GM12878 (cell line): ENCODE results near the gene SF3B6. TPM values are rescaled to one million over a fixed set of nuclear protein-coding genes. Genes with fewer than 3 reads are reported as not detected.
A peak's percentile ranks its signal among the peaks of the same experiment; 100 is the strongest.

Experiments
- BMI1 ChIP-seq: fragments of 450-650 bp; IDR thresholded peaks from 2 replicates; pipeline ENCODE4 v1.6.1; 2016; ENCODE audit warnings: mild to moderate bottlenecking, moderate library complexity, borderline replicate concordance
- GATAD2B ChIP-seq: fragments of 450-650 bp; conservative IDR thresholded peaks from 2 replicates; pipeline ENCODE4 v1.6.1; 2017; ENCODE audit warnings: low read depth, mild to moderate bottlenecking, moderate library complexity
- IKZF1 ChIP-seq: fragments of 450-650 bp; conservative IDR thresholded peaks from 2 replicates; pipeline ENCODE4 v1.6.1; 2017; ENCODE audit warnings: antibody characterized with exemption, mild to moderate bottlenecking
- MEF2B ChIP-seq: fragments of 450-650 bp; IDR thresholded peaks from 2 replicates; pipeline ENCODE4 v1.6.1; 2018; ENCODE audit warnings: mild to moderate bottlenecking, moderate library complexity; ENCODE audit not compliant: partially characterized antibody, poor library complexity, severe bottlenecking
- NFIC ChIP-seq: IDR thresholded peaks from 2 replicates; pipeline ENCODE4 v1.6.1; 2012; ENCODE audit warnings: low read depth, mild to moderate bottlenecking, inconsistent platforms, low read length, moderate library complexity
- NFYB ChIP-seq: IDR thresholded peaks from 2 replicates; pipeline ENCODE4 v1.6.1; 2011; ENCODE audit warnings: low read depth, mild to moderate bottlenecking, low read length, improper control_type of control experiment, moderate library complexity; ENCODE audit not compliant: insufficient read depth
- NR2C1 ChIP-seq: fragments of 450-650 bp; IDR thresholded peaks from 2 replicates; pipeline ENCODE4 v1.6.1; 2017; ENCODE audit warnings: antibody characterized with exemption, mild to moderate bottlenecking, moderate library complexity
- PBX3 ChIP-seq: IDR thresholded peaks from 2 replicates; pipeline ENCODE4 v1.6.1; 2011; ENCODE audit warnings: mild to moderate bottlenecking, low read depth, low read length, moderate library complexity; ENCODE audit not compliant: insufficient replicate concordance
- RB1 ChIP-seq: fragments of 450-650 bp; formaldehyde crosslinking; IDR thresholded peaks from 2 replicates; pipeline ENCODE4 v1.6.1; 2017; ENCODE audit warnings: mild to moderate bottlenecking, borderline replicate concordance
- SMARCA5 ChIP-seq: fragments of 450-650 bp; IDR thresholded peaks from 2 replicates; pipeline ENCODE4 v1.6.1; 2017; ENCODE audit warnings: mild to moderate bottlenecking
- STAT1 ChIP-seq: fragments of 450-650 bp; conservative IDR thresholded peaks from 2 replicates; pipeline ENCODE4 v1.6.1; 2014; ENCODE audit warnings: antibody characterized with exemption, mild to moderate bottlenecking
- TAF1 ChIP-seq: IDR thresholded peaks from 2 replicates; pipeline ENCODE4 v1.6.1; 2011; ENCODE audit warnings: mild to moderate bottlenecking, low read depth, low read length, borderline replicate concordance
- TARDBP ChIP-seq: IDR thresholded peaks from 2 replicates; pipeline ENCODE4 v1.6.1; 2016; ENCODE audit warnings: borderline replicate concordance
- WRNIP1 ChIP-seq: IDR thresholded peaks from 2 replicates; pipeline ENCODE4 v1.6.1; 2011; ENCODE audit warnings: low read depth, low read length, improper control_type of control experiment, borderline replicate concordance
- polyA plus RNA-seq, 11 experiments: library from polyadenylated mRNA; depleted of rRNA in 4 of 11; unstranded in 6 of 11; stranded (reverse) in 5 of 11; fragments of >200 nt; fragmentation: Nextera tagmentation in 4 of 11; fragmentation: Illumina TruSeq in 1 of 11; extraction: Ambion mirVana in 4 of 11; extraction: Trizol in 1 of 11; gene quantifications; 1 replicate in 1 of 11; 2 replicates in 10 of 11; pipeline versions ENCODE4 v1.2.1 to v1.2.3, GENCODE V29; 2011 to 2016; ENCODE audit warnings: inconsistent platforms in 2 of 11, missing spikeins in 2 of 11, low read depth in 1 of 11
- total RNA-seq, 4 experiments: library from RNA; depleted of rRNA in 3 of 4; stranded (reverse); fragments of >200 nt in 3 of 4; fragmentation: Illumina TruSeq in 1 of 4; extraction: Trizol in 1 of 4; gene quantifications; 2 replicates each; pipeline versions ENCODE4 v1.2.1 to v1.2.3, GENCODE V29; 2013 to 2021
- TF ChIP-seq, protein P1 (sequence below): fragments of 450-650 bp; formaldehyde crosslinking; IDR thresholded peaks from 2 replicates; pipeline ENCODE4 v1.4.0; 2020; ENCODE audit warnings: mild to moderate bottlenecking, moderate library complexity
- TF ChIP-seq, protein P2 (sequence below): IDR thresholded peaks from 2 replicates; pipeline ENCODE4 v1.6.1; 2012; ENCODE audit warnings: improper control_type of control experiment, low read depth, low read length; ENCODE audit not compliant: insufficient replicate concordance

The SF3B6 gene
- total and polyA plus RNA-seq, 10 of the 15 experiments (the other 5 are each of a cell fraction or from before 2014, with no cell fraction given) = 118 to 584 (median 270) TPM

- TF ChIP-seq NR2C1 (peak; percentile 40), SMARCA5 (peak; percentile 84), NFIC (no peak), PBX3 (peak; percentile 94), TARDBP (no peak), GATAD2B (peak; percentile 98), NFYB (peak; percentile 85; the same call in 1 of the 2 replicates), RB1 (peak; percentile 72; the same call in 1 of the 2 replicates), BMI1 (no peak), MEF2B (no peak), WRNIP1 (no peak), TAF1 (peak; percentile 41; the same call in 1 of the 2 replicates), IKZF1 (peak; percentile 92), STAT1 (0 out of 2 replicates have a peak, but pooled peaks have one; percentile 34)
- TF ChIP-seq, protein P1, sequence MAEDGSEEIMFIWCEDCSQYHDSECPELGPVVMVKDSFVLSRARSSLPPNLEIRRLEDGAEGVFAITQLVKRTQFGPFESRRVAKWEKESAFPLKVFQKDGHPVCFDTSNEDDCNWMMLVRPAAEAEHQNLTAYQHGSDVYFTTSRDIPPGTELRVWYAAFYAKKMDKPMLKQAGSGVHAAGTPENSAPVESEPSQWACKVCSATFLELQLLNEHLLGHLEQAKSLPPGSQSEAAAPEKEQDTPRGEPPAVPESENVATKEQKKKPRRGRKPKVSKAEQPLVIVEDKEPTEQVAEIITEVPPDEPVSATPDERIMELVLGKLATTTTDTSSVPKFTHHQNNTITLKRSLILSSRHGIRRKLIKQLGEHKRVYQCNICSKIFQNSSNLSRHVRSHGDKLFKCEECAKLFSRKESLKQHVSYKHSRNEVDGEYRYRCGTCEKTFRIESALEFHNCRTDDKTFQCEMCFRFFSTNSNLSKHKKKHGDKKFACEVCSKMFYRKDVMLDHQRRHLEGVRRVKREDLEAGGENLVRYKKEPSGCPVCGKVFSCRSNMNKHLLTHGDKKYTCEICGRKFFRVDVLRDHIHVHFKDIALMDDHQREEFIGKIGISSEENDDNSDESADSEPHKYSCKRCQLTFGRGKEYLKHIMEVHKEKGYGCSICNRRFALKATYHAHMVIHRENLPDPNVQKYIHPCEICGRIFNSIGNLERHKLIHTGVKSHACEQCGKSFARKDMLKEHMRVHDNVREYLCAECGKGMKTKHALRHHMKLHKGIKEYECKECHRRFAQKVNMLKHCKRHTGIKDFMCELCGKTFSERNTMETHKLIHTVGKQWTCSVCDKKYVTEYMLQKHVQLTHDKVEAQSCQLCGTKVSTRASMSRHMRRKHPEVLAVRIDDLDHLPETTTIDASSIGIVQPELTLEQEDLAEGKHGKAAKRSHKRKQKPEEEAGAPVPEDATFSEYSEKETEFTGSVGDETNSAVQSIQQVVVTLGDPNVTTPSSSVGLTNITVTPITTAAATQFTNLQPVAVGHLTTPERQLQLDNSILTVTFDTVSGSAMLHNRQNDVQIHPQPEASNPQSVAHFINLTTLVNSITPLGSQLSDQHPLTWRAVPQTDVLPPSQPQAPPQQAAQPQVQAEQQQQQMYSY = no peak
- TF ChIP-seq, protein P2, sequence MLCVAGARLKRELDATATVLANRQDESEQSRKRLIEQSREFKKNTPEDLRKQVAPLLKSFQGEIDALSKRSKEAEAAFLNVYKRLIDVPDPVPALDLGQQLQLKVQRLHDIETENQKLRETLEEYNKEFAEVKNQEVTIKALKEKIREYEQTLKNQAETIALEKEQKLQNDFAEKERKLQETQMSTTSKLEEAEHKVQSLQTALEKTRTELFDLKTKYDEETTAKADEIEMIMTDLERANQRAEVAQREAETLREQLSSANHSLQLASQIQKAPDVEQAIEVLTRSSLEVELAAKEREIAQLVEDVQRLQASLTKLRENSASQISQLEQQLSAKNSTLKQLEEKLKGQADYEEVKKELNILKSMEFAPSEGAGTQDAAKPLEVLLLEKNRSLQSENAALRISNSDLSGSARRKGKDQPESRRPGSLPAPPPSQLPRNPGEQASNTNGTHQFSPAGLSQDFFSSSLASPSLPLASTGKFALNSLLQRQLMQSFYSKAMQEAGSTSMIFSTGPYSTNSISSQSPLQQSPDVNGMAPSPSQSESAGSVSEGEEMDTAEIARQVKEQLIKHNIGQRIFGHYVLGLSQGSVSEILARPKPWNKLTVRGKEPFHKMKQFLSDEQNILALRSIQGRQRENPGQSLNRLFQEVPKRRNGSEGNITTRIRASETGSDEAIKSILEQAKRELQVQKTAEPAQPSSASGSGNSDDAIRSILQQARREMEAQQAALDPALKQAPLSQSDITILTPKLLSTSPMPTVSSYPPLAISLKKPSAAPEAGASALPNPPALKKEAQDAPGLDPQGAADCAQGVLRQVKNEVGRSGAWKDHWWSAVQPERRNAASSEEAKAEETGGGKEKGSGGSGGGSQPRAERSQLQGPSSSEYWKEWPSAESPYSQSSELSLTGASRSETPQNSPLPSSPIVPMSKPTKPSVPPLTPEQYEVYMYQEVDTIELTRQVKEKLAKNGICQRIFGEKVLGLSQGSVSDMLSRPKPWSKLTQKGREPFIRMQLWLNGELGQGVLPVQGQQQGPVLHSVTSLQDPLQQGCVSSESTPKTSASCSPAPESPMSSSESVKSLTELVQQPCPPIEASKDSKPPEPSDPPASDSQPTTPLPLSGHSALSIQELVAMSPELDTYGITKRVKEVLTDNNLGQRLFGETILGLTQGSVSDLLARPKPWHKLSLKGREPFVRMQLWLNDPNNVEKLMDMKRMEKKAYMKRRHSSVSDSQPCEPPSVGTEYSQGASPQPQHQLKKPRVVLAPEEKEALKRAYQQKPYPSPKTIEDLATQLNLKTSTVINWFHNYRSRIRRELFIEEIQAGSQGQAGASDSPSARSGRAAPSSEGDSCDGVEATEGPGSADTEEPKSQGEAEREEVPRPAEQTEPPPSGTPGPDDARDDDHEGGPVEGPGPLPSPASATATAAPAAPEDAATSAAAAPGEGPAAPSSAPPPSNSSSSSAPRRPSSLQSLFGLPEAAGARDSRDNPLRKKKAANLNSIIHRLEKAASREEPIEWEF = no peak
These were observed 47.2 kb upstream of the SF3B6 start, which contains the start of the genes FAM228B and PFN4 (continued) for GRCh38 chr2:24123195-24123921.
